DND-41 (cell line): ENCODE measurements around the gene P2RX1.

Experiments
- ATAC-seq: fragments of 200-7000 bp; cut with Tn5 transposase; 3 replicates; pipeline ENCODE4 v1.9.1; 2021; ENCODE audit warnings: low read depth; ENCODE audit not compliant: insufficient read depth
- DNase-seq: peaks from one replicate; pipeline ENCODE4 v3.0.0-alpha.2; 2020
- H2AFZ ChIP-seq: 2 replicates; pipeline ENCODE4 v1.6.0; 2012; ENCODE audit warnings: low read depth, low read length
- H3K27ac ChIP-seq: 2 replicates; pipeline ENCODE4 v1.5.1; 2012; ENCODE audit warnings: low read length, inconsistent platforms
- H3K27me3 ChIP-seq: fragments of 200-600 bp; sonication (generic); 2 replicates; pipeline ENCODE4 v1.6.0; 2012; ENCODE audit warnings: low read length, mild to moderate bottlenecking, inconsistent platforms; ENCODE audit not compliant: insufficient read depth, poor library complexity
- H3K36me3 ChIP-seq: 2 replicates; pipeline ENCODE4 v1.5.1; 2012; ENCODE audit warnings: low read length, inconsistent platforms; ENCODE audit not compliant: insufficient read depth
- H3K4me1 ChIP-seq: 2 replicates; pipeline ENCODE4 v1.5.1; 2012; ENCODE audit warnings: mild to moderate bottlenecking, low read length; ENCODE audit not compliant: insufficient read depth
- H3K4me2 ChIP-seq: 2 replicates; pipeline ENCODE4 v1.6.0; 2012; ENCODE audit warnings: mild to moderate bottlenecking, moderate library complexity, low read length, inconsistent platforms; ENCODE audit not compliant: insufficient read depth
- H3K4me3 ChIP-seq, 2 experiments: fragments of 200-600 bp in 1 of 2; shearing (Covaris generic) in 1 of 2; 2 replicates each; pipeline ENCODE4 v1.5.1; 2012 to 2016; ENCODE audit warnings: inconsistent platforms in 2 of 2, low read length in 2 of 2, mild to moderate bottlenecking in 2 of 2, low read depth in 1 of 2, moderate library complexity in 1 of 2
- H3K79me2 ChIP-seq: 2 replicates; pipeline ENCODE4 v1.6.0; 2012; ENCODE audit warnings: low read length, inconsistent platforms; ENCODE audit not compliant: insufficient read depth
- H3K9ac ChIP-seq: 2 replicates; pipeline ENCODE4 v1.6.0; 2012; ENCODE audit warnings: low read depth, mild to moderate bottlenecking, inconsistent platforms, low read length, moderate library complexity
- H3K9me3 ChIP-seq: 2 replicates; pipeline ENCODE4 v1.5.1; 2012; ENCODE audit warnings: low read length, moderate library complexity, mild to moderate bottlenecking, inconsistent platforms; ENCODE audit not compliant: insufficient read depth, severe bottlenecking
- H4K20me1 ChIP-seq: 2 replicates; pipeline ENCODE4 v1.6.0; 2012; ENCODE audit warnings: low read length; ENCODE audit not compliant: insufficient read depth
- EZH2 ChIP-seq: IDR thresholded peaks from 3 replicates; pipeline ENCODE4 v1.6.1; 2012; ENCODE audit warnings: borderline replicate concordance, low read depth, mild to moderate bottlenecking, moderate library complexity, low read length, inconsistent platforms; ENCODE audit not compliant: severe bottlenecking
- TF ChIP-seq, protein P1 (sequence below): IDR thresholded peaks from 2 replicates; pipeline ENCODE4 v1.5.1; 2012; ENCODE audit warnings: borderline replicate concordance, low read length, moderate library complexity, mild to moderate bottlenecking; ENCODE audit not compliant: poor library complexity, severe bottlenecking; ENCODE audit errors: extremely low read depth

Gene P2RX1

DNA sequence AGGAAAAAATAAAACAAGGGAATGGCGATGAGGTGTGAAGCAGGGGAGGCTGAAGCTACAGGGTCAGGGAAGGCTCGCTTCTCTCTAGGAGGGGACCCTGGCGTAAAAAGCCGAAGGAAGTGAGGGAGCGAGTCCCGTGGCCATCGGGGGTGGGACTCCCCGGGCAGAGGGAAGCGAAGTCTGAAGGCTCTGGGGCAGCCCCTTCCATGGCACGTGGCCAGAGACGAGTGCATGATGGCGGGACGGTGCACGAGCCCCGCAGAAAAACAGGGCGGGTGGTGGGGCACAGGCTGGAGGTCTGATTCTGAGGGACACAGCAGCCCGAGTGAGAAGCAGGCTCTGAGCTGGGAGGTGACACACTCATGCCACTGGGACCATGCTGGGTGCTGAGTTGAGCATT lies 49.2 kb downstream of the P2RX1 start:
- no peaks in the 10 kb centered on the region for H3K79me2 ChIP-seq
- DNase-seq (no peak), ATAC-seq (no peak)
- no peak overlapping the region for H2AFZ ChIP-seq
- H3K27me3 ChIP-seq = no peaks in the 10 kb centered on the region
- TF ChIP-seq, protein P1, sequence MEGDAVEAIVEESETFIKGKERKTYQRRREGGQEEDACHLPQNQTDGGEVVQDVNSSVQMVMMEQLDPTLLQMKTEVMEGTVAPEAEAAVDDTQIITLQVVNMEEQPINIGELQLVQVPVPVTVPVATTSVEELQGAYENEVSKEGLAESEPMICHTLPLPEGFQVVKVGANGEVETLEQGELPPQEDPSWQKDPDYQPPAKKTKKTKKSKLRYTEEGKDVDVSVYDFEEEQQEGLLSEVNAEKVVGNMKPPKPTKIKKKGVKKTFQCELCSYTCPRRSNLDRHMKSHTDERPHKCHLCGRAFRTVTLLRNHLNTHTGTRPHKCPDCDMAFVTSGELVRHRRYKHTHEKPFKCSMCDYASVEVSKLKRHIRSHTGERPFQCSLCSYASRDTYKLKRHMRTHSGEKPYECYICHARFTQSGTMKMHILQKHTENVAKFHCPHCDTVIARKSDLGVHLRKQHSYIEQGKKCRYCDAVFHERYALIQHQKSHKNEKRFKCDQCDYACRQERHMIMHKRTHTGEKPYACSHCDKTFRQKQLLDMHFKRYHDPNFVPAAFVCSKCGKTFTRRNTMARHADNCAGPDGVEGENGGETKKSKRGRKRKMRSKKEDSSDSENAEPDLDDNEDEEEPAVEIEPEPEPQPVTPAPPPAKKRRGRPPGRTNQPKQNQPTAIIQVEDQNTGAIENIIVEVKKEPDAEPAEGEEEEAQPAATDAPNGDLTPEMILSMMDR = no peak
- no peak for TF ChIP-seq EZH2
- no peak overlapping the region for H3K4me3 ChIP-seq
- no peak overlapping the region for H3K27ac ChIP-seq
- peaks cover 3% of the 10 kb centered on the region; the same call in 1 of the 2 replicates for H3K36me3 ChIP-seq
- H3K9me3 ChIP-seq = no peaks in the 10 kb centered on the region
- no peaks in the 10 kb centered on the region; the same call in 1 of the 2 replicates for H4K20me1 ChIP-seq
- H3K9ac ChIP-seq = no peak overlapping the region
- H3K4me2 ChIP-seq = no peak overlapping the region
- no peaks in the 10 kb centered on the region for H3K4me1 ChIP-seq

DNA sequence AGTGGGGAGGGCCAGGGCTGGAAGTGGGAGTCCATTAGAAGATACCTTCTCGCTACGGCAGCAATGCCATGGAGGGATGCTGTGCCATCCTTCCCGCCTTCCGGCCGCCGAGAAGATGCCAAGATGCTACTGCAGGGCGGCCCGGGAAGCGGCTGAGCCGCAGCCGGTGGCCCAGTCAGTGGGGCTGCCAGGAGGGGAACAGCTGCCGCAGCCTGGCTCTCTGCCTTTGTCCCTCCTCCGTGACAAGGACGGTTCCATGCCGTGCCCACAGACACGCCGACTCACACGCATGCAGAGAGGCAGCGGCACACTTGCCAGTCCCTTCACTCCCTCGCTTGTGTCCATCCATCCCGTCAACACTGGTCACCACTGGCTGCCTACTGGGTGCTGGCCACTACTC lies 50.0 kb downstream of the P2RX1 start:
- Histone ChIP-seq H3K9ac (no peak overlapping the region), H3K79me2 (no peaks in the 10 kb centered on the region), H3K4me1 (no peaks in the 10 kb centered on the region), H3K4me2 (no peak overlapping the region), H3K27me3 (no peaks in the 10 kb centered on the region), H3K9me3 (no peaks in the 10 kb centered on the region), H3K36me3 (no peaks in the 10 kb centered on the region), H3K27ac (no peak overlapping the region), H3K4me3 (no peak overlapping the region), H2AFZ (no peak overlapping the region), H4K20me1 (no peaks in the 10 kb centered on the region; the same call in 1 of the 2 replicates)
- DNase-seq (no peak), ATAC-seq (no peak)
- TF ChIP-seq, protein P1 = no peak
- TF ChIP-seq EZH2 = no peak

DNA sequence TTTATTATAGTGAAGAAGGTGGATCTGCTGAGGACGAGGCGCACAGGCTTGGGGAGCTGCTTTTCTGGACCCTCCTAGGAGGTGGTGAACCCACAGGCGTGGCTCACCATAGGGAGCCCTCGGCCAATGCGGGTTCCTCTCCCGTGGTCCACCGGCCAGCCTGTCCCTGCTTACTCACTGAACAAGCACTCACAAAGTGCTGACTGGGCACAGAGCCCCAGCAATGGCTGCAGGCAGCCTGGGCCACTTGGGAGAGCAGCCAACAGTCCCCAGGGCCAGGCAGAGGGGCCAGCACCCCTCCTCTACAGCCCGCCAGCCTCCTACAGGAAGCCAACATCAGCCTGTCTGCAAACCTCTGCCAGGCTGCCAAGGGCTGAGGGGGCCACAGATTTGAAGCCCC lies 51.1 kb downstream of the P2RX1 start:
- no peak overlapping the region for H2AFZ ChIP-seq
- no peak overlapping the region for H3K27ac ChIP-seq
- no peaks in the 10 kb centered on the region for H3K4me1 ChIP-seq
- no peak overlapping the region for H3K4me2 ChIP-seq
- H3K9me3 ChIP-seq = no peaks in the 10 kb centered on the region
- no peak overlapping the region for H3K9ac ChIP-seq
- peaks cover 3% of the 10 kb centered on the region; the same call in 1 of the 2 replicates for H3K36me3 ChIP-seq
- H3K79me2 ChIP-seq = no peaks in the 10 kb centered on the region
- DNase-seq = no peak
- no peaks in the 10 kb centered on the region for H3K27me3 ChIP-seq
- TF ChIP-seq, protein P1 = no peak
- TF ChIP-seq EZH2 = no peak
- H4K20me1 ChIP-seq = no peaks in the 10 kb centered on the region; the same call in 1 of the 2 replicates
- ATAC-seq = no peak; the same call in 2 of the 3 replicates
- H3K4me3 ChIP-seq = no peak overlapping the region

GRCh38 chr17:3864534-3864933 lies 51.7 kb downstream of the P2RX1 start:
- ATAC-seq = no peak
- Histone ChIP-seq H3K36me3 (peaks cover 3% of the 10 kb centered on the region; the same call in 1 of the 2 replicates), H3K27me3 (no peaks in the 10 kb centered on the region)

More at GRCh38 chr17:3864534-3864933, 51.7 kb downstream of the P2RX1 start:
- Histone ChIP-seq H3K4me1 (no peaks in the 10 kb centered on the region), H3K79me2 (no peaks in the 10 kb centered on the region), H4K20me1 (no peaks in the 10 kb centered on the region; the same call in 1 of the 2 replicates), H3K4me2 (no peak overlapping the region), H3K9ac (no peak overlapping the region), H3K27ac (no peak overlapping the region), H3K9me3 (no peaks in the 10 kb centered on the region), H2AFZ (no peak overlapping the region), H3K4me3 (no peak overlapping the region)
- TF ChIP-seq, protein P1 = no peak
- TF ChIP-seq EZH2 = no peak
- DNase-seq = no peak
